IMR-90 (cell line): ENCODE results near the gene AHSG. TPM values are rescaled to one million over a fixed set of nuclear protein-coding genes. Genes with fewer than 3 reads are reported as not detected.
"Not testable (repeated sequence)": the region's sequence is repeated elsewhere in the genome, so short reads cannot be mapped to it uniquely, and the experiment has no call there.

Source experiments
- ATAC-seq: fragments of 200-7000 bp; cut with Tn5 transposase; 2 replicates; pipeline ENCODE4 v1.9.1; 2020; ENCODE audit warnings: low read depth, mild to moderate bottlenecking, moderate library complexity
- BruUV-seq: library from RNA; stranded (reverse); fragments of 400-500 nt; replicated peaks from 2 replicates; lab custom pipeline; 2021; lab: Mats Ljungman, UMichigan
- CTCF ChIA-PET: fragments of 300-600 bp; formaldehyde crosslinking; extraction: SDS; loops from one replicate; lab custom pipeline; 2021; ENCODE audit warnings: antibody characterized with exemption; lab: Yijun Ruan, JAX
- POLR2A ChIA-PET: fragments of 300-600 bp; sonication (Branson Sonifier 250); formaldehyde crosslinking; loops from one replicate; lab custom pipeline; 2022; ENCODE audit warnings: antibody characterized with exemption; ENCODE audit not compliant: unreplicated experiment; lab: Charles Lee
- DNase-seq: peaks from one replicate; pipeline ENCODE4 v3.0.0; 2013
- H2AFZ ChIP-seq: replicated peaks from 2 replicates; pipeline ENCODE3; 2013; ENCODE audit warnings: low read length, mild to moderate bottlenecking; ENCODE audit not compliant: poor library complexity
- H2AK5ac ChIP-seq: 2 replicates; pipeline ENCODE4 v1.6.1; 2013; ENCODE audit warnings: low read depth, low read length, inconsistent platforms
- H2AK9ac ChIP-seq: replicated peaks from 2 replicates; pipeline ENCODE3; 2013; ENCODE audit warnings: mild to moderate bottlenecking, low read depth, low read length, moderate library complexity; ENCODE audit not compliant: poor library complexity
- H2BK120ac ChIP-seq: 2 replicates; pipeline ENCODE4 v1.6.1; 2013; ENCODE audit warnings: low read depth, low read length, inconsistent platforms
- H2BK15ac ChIP-seq: 3 replicates; pipeline ENCODE4 v1.6.1; 2013; ENCODE audit warnings: low read depth, low read length, inconsistent platforms
- H2BK20ac ChIP-seq: 2 replicates; pipeline ENCODE4 v1.6.1; 2013; ENCODE audit warnings: low read depth, mild to moderate bottlenecking, inconsistent platforms, low read length, moderate library complexity
- H2BK5ac ChIP-seq: 2 replicates; pipeline ENCODE4 v1.6.1; 2013; ENCODE audit warnings: mild to moderate bottlenecking, low read depth, low read length, inconsistent platforms; ENCODE audit not compliant: poor library complexity, severe bottlenecking
- H3K14ac ChIP-seq: replicated peaks from 2 replicates; pipeline ENCODE4 v1.6.1; 2013; ENCODE audit warnings: low read depth, low read length, inconsistent platforms
- H3K18ac ChIP-seq: 2 replicates; pipeline ENCODE4 v1.6.1; 2013; ENCODE audit warnings: low read depth, low read length, control low read depth
- H3K23ac ChIP-seq: 2 replicates; pipeline ENCODE4 v1.6.1; 2013; ENCODE audit warnings: low read depth, low read length, inconsistent platforms
- H3K27ac ChIP-seq: 2 replicates; pipeline ENCODE4 v1.5.1; 2013; ENCODE audit warnings: mild to moderate bottlenecking, control low read depth, low read length; ENCODE audit not compliant: insufficient read depth
- H3K27me3 ChIP-seq: 2 replicates; pipeline ENCODE4 v1.6.1; 2013; ENCODE audit warnings: low read length; ENCODE audit not compliant: control insufficient read depth, insufficient read depth
- H3K36me3 ChIP-seq: 2 replicates; pipeline ENCODE4 v1.6.1; 2013; ENCODE audit warnings: low read length, mixed read lengths; ENCODE audit not compliant: control insufficient read depth, insufficient read depth
- H3K4ac ChIP-seq: 2 replicates; pipeline ENCODE4 v1.6.1; 2013; ENCODE audit warnings: low read depth, low read length, inconsistent platforms
- H3K4me1 ChIP-seq: 2 replicates; pipeline ENCODE4 v1.6.1; 2013; ENCODE audit warnings: low read length, mixed read lengths; ENCODE audit not compliant: control insufficient read depth, insufficient read depth
- H3K4me2 ChIP-seq: 2 replicates; pipeline ENCODE4 v1.6.1; 2013; ENCODE audit warnings: low read depth, mild to moderate bottlenecking, control low read depth, low read length, moderate library complexity
- H3K4me3 ChIP-seq: 2 replicates; pipeline ENCODE4 v1.5.1; 2013; ENCODE audit warnings: low read depth, mild to moderate bottlenecking, control low read depth, low read length, moderate library complexity; ENCODE audit not compliant: insufficient read depth
- H3K56ac ChIP-seq: 2 replicates; pipeline ENCODE4 v1.6.1; 2013; ENCODE audit warnings: low read length, inconsistent platforms; ENCODE audit not compliant: insufficient read depth; ENCODE audit errors: extremely low read depth
- H3K79me1 ChIP-seq, 2 experiments: 2 replicates each; pipeline ENCODE4 v1.6.1; 2013; ENCODE audit warnings: low read length in 2 of 2, inconsistent platforms in 1 of 2, low read depth in 1 of 2
- H3K9ac ChIP-seq: 2 replicates; pipeline ENCODE4 v1.6.1; 2013; ENCODE audit warnings: low read depth, low read length, control low read depth
- H3K9me1 ChIP-seq: 2 replicates; pipeline ENCODE4 v1.6.1; 2013; ENCODE audit warnings: low read length, inconsistent platforms; ENCODE audit not compliant: insufficient read depth
- H3K9me3 ChIP-seq: 2 replicates; pipeline ENCODE4 v1.6.1; 2013; ENCODE audit warnings: low read length; ENCODE audit not compliant: control insufficient read depth, insufficient read depth
- H4K20me1 ChIP-seq: 2 replicates; pipeline ENCODE4 v1.6.1; 2013; ENCODE audit warnings: low read length, inconsistent platforms; ENCODE audit not compliant: insufficient read depth
- H4K5ac ChIP-seq: 2 replicates; pipeline ENCODE4 v1.6.1; 2013; ENCODE audit warnings: mild to moderate bottlenecking, low read depth, low read length, control low read depth
- H4K8ac ChIP-seq, 2 experiments: 2 replicates each; pipeline ENCODE4 v1.6.1; 2013; ENCODE audit warnings: low read depth in 2 of 2, low read length in 2 of 2, control low read depth in 1 of 2, inconsistent platforms in 1 of 2
- H4K91ac ChIP-seq: 2 replicates; pipeline ENCODE4 v1.6.1; 2013; ENCODE audit warnings: low read depth, low read length, inconsistent platforms; ENCODE audit not compliant: insufficient read depth
- WGBS, 2 experiments: methylation state at CpG; one replicate each; pipeline versions ENCODE4 v1.1.5 to v1.1.7; 2013; ENCODE audit warnings: missing lambda C conversion rate in 2 of 2; ENCODE audit not compliant: insufficient read length in 1 of 2; ENCODE audit errors: extremely low coverage in 2 of 2; 5-methylcytosine and 5-hydroxymethylcytosine counted together
- dilution Hi-C: fragments of 300-500 bp; cut with HindIII; formaldehyde crosslinking; loops from one replicate; pipeline ENCODE4 v1.14.3; 2018; ENCODE audit warnings: low sequenced_read_pairs; ENCODE audit not compliant: unreplicated experiment
- in situ Hi-C: fragments of 300-500 bp; cut with MboI; formaldehyde crosslinking; loops from 3 replicates; pipeline ENCODE4 v1.14.3; 2019; ENCODE audit warnings: low sequenced_read_pairs, inconsistent platforms, mixed read lengths
- intact Hi-C: fragments of 100-400 bp; cut with micrococcal nuclease; formaldehyde crosslinking; loops from 2 replicates; pipeline ENCODE4 v1.10.0; 2022
- polyA plus RNA-seq, 3 experiments: library from polyadenylated mRNA; depleted of rRNA; stranded (reverse); fragments of >200 nt; gene quantifications; 2 replicates each; pipeline ENCODE4 v1.2.3, GENCODE V29; 2012; ENCODE audit warnings: low replicate concordance in 1 of 3
- total RNA-seq: library from RNA; depleted of rRNA; stranded (reverse); fragments of >200 nt; gene quantifications from 2 replicates; pipeline ENCODE4 v1.2.3, GENCODE V29; 2012

AHSG gene
- total and polyA plus RNA-seq, 2 of the 4 experiments (the other 2 are of a cell fraction): not detected

- H2BK20ac ChIP-seq, DNase-seq, H2BK120ac ChIP-seq, H3K14ac ChIP-seq, in situ Hi-C loops, H3K23ac ChIP-seq, H4K5ac ChIP-seq, H3K4me1 ChIP-seq, H4K91ac ChIP-seq, H3K4me2 ChIP-seq, H3K36me3 ChIP-seq, H3K27ac ChIP-seq, CTCF ChIA-PET, H3K9me1 ChIP-seq, POLR2A ChIA-PET, H3K4ac ChIP-seq, dilution Hi-C loops, H3K4me3 ChIP-seq, H3K18ac ChIP-seq, H2AK5ac ChIP-seq, H3K9me3 ChIP-seq, H3K56ac ChIP-seq, H3K9ac ChIP-seq, H2AK9ac ChIP-seq, BruUV-seq, H4K20me1 ChIP-seq, H2BK5ac ChIP-seq, H3K27me3 ChIP-seq, H2BK15ac ChIP-seq, ATAC-seq: not testable (repeated sequence)
- H4K8ac ChIP-seq: peak overlapping the region in 1 of 2 experiments; percentile 39; a peak in 1 of 4 replicates
- WGBS, 2 experiments: 100% methylated on average over 2 of the region's 11 CpGs; no CpG with 5 or more reads in 1 of the 2 experiments
- H2AFZ ChIP-seq: peak overlapping the region; percentile 100
- intact Hi-C loops: loop anchor here (5.0 kb wide), 1 partner anchor 462 kb away; the partner anchor contains the start of gene ETV5
- H3K79me1 ChIP-seq: peaks cover 17 to 39% of the 10 kb centered on the region in 2 experiments
Observed at GRCh38 chr3:186569361-186569760, 43.5 kb upstream of the AHSG start.
